Measurements from ENCODE around the gene SGTA. TPM values are rescaled to one million over a fixed set of nuclear protein-coding genes. Genes with fewer than 3 reads are reported as not detected.

Gene SGTA
- total and polyA plus RNA-seq, 9 of the 15 experiments (the other 6 are each of a cell fraction or from before 2014, with no cell fraction given) = 1.4 to 110 (median 49.9) TPM

- TF ChIP-seq HMGN3 (IDR thresholded peaks at IDR 0.05; ENCODE audit: borderline replicate concordance, extremely low read depth, insufficient read length, low read depth, low read length) = no peak
- TF ChIP-seq ZBTB7A (IDR thresholded peaks at IDR 0.05; ENCODE audit: borderline replicate concordance, control insufficient read depth, low read depth, low read length) = no peak
- no peak for TF ChIP-seq RAD51 (IDR thresholded peaks at IDR 0.05; ENCODE audit: borderline replicate concordance, low read depth)
- 0 out of 2 replicates have a peak, but pooled peaks have one; percentile 19 for TF ChIP-seq CBX1 (IDR thresholded peaks at IDR 0.05; ENCODE audit: low read depth)
- TF ChIP-seq NEUROD1 (IDR thresholded peaks at IDR 0.05; ENCODE audit: borderline replicate concordance, low read depth, low read length, partially characterized antibody) = no peak
- TF ChIP-seq SMAD4 (CRISPR knock-in tag; conservative IDR thresholded peaks at IDR 0.05) = no peak
- no peak for TF ChIP-seq PML (IDR thresholded peaks at IDR 0.05; ENCODE audit: low read length)
- TF ChIP-seq MEF2D (tag; conservative IDR thresholded peaks at IDR 0.05; ENCODE audit: low read depth) = no peak
Measured at GRCh38 chr19:2731181-2731995, 51.7 kb downstream of the SGTA start (continued).

Data from K562 (cell line).